GM13976 (cell line): ENCODE results near the gene SP6.

ENCODE experiments used
- DNase-seq: peaks from one replicate; pipeline ENCODE4 v3.0.0; 2012; ENCODE audit warnings: low spot score
- CTCF ChIP-seq: IDR thresholded peaks from 2 replicates; pipeline ENCODE4 v1.5.1; 2012; ENCODE audit warnings: borderline replicate concordance, mild to moderate bottlenecking; ENCODE audit not compliant: insufficient read depth; ENCODE audit errors: extremely low read depth, missing control alignments, control extremely low read depth
- in situ Hi-C: fragments of 300-500 bp; cut with MboI; formaldehyde crosslinking; loops from one replicate; pipeline ENCODE4 v1.12.0; 2022; ENCODE audit warnings: low sequenced_read_pairs, mixed read lengths, inconsistent platforms; ENCODE audit not compliant: unreplicated experiment

SP6 gene

GRCh38 chr17:47884905-47885730 is 34.2 kb upstream of the SP6 start:
- no peak for DNase-seq
- in situ Hi-C loops, result no loop called here
- TF ChIP-seq CTCF, result no peak

GRCh38 chr17:47884427-47884740 is 33.4 kb upstream of the SP6 start:
- TF ChIP-seq CTCF, result no peak
- no peak for DNase-seq
- in situ Hi-C loops, result no loop called here

- no peak for TF ChIP-seq CTCF
- no peak for DNase-seq
- in situ Hi-C loops, result no loop called here
Observed at GRCh38 chr17:47883589-47884426, 32.8 kb upstream of the SP6 start.

- in situ Hi-C loops, result no loop called here
- TF ChIP-seq CTCF, result no peak
- no peak for DNase-seq
Observed at GRCh38 chr17:47882695-47883588, 32.0 kb upstream of the SP6 start.

- DNase-seq, result no peak
- in situ Hi-C loops, result no loop called here
- no peak for TF ChIP-seq CTCF
Observed at GRCh38 chr17:47882247-47882646, 31.3 kb upstream of the SP6 start.

- in situ Hi-C loops, result no loop called here
- TF ChIP-seq CTCF, result no peak
- DNase-seq, result no peak
Observed at GRCh38 chr17:47879776-47880454, 29.0 kb upstream of the SP6 start.
